Measurements from ENCODE around the gene SLC16A8. TPM values are rescaled to one million over a fixed set of nuclear protein-coding genes. Genes with fewer than 3 reads are reported as not detected.

Gene SLC16A8
- total RNA-seq, 1 donor from 2014 or later, result 0.26 TPM

DNA sequence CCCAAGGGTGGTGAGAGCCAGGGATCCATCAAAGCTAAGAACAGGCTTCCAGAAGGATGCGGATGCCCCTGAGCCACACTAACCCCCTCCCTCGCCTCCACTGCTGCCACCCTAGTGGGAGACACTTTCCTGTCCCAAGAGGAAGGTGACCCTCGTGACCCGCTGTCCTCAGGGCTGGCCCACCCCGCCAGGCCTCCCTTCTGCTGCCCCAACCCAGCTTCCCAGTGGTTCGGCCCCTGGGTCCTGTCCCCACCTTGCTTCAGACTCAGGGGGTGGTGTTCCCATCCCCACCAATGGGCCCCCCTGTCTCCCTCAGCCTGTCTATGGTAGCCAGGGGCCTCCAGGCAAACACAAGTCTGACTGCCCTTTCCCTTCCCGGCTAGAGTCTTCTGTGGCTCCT, 33.3 kb downstream of the SLC16A8 start:
- TF ChIP-seq, protein P1, sequence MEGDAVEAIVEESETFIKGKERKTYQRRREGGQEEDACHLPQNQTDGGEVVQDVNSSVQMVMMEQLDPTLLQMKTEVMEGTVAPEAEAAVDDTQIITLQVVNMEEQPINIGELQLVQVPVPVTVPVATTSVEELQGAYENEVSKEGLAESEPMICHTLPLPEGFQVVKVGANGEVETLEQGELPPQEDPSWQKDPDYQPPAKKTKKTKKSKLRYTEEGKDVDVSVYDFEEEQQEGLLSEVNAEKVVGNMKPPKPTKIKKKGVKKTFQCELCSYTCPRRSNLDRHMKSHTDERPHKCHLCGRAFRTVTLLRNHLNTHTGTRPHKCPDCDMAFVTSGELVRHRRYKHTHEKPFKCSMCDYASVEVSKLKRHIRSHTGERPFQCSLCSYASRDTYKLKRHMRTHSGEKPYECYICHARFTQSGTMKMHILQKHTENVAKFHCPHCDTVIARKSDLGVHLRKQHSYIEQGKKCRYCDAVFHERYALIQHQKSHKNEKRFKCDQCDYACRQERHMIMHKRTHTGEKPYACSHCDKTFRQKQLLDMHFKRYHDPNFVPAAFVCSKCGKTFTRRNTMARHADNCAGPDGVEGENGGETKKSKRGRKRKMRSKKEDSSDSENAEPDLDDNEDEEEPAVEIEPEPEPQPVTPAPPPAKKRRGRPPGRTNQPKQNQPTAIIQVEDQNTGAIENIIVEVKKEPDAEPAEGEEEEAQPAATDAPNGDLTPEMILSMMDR (conservative IDR thresholded peaks at IDR 0.05), result no peak
- no peaks in the 10 kb centered on the region for H3K36me3 Mint-ChIP-seq (ENCODE audit: low read depth)
- H3K27ac Mint-ChIP-seq (ENCODE audit: unreplicated experiment), result peak overlapping the region; percentile 73
- H3K9me3 Mint-ChIP-seq, result no peaks in the 10 kb centered on the region
- no peaks in the 10 kb centered on the region for H3K27me3 Mint-ChIP-seq (ENCODE audit: low read depth)
- H3K4me1 Mint-ChIP-seq, result peaks cover 57% of the 10 kb centered on the region
- H3K4me3 Mint-ChIP-seq, result peak overlapping the region; percentile 55
- DNase-seq (ENCODE audit: low read depth, low spot score), result no peak

DNA sequence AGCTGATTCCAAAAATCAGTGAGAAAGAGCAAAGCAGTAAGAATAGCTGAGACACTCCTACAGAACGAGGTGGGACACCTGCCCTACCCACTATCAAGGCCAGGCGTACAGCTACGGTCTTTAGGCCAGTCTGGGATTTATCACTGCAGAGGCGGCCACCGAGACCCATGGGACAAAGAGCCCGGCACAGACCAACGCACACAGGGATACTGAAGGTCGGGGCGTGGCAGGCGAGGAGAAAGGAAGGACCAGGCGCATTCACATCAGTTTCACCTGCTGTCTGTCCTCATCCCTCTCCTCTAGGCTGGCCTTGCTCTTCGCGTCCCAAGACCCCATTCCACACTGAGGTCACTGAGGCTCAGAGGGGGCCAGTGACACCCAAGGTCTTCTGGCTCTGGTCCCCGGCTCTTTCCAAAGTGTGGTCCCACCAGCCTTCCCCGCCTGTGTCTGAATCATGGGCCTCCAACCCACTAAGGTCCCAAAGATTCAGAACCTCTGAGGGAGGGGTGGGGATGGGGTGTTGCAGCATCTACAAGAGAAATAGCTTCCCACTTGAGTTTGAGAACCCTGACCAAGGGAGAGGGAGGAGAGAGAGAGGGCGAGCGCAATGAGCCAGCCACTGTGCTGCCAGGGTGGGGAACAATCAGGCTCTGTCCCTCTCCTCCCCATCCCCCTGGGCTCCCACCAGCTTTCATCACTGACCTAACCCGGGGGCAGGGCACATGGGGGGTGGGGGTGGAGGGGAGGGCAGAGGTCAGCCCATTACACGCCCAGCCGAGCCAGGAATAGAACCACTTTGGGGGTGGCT, 34.0 kb downstream of the SLC16A8 start:
- Mint-ChIP-seq H3K9me3 (no peaks in the 10 kb centered on the region), H3K4me3 (peak overlapping the region; percentile 55), H3K36me3 (ENCODE audit: low read depth) (no peaks in the 10 kb centered on the region), H3K27ac (ENCODE audit: unreplicated experiment) (peak overlapping the region; percentile 86), H3K27me3 (ENCODE audit: low read depth) (no peaks in the 10 kb centered on the region), H3K4me1 (peaks cover 60% of the 10 kb centered on the region)
- DNase-seq (ENCODE audit: low read depth, low spot score), result peak; percentile 43
- TF ChIP-seq, protein P1 (conservative IDR thresholded peaks at IDR 0.05), result no peak

DNA sequence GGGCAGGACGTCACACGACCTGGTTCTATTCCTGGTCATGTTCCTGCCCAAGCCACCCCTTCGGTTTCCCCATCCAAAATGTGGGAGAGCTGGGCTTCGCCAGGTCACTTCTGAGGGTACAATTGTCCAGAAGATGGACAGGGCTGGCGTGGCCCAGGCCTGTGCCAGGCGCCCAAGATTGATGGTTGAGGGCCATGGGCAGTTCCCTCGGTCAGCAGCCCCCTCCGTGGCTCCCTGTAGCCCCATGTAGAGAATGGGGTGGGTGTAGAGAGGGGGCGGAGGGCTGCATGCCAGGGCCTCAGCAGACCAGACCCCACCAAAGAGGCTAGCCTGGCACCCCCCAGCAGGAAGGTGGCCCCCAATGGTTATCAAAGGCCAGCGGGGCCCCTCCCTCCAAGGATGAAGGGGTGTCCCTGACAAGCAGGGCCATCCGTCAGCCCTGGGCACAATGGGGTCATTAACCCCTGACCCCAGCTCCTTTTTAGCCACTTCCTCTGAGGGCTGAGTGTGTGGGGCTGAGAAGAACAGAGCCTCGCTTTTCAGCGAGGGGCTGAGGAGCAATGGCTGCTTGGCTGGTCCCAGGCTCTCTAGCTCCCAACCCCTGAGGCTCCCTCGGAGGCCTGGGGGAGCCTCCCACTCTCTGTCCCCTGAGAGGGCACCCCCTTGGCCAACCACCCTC, 37.8 kb downstream of the SLC16A8 start:
- TF ChIP-seq, protein P1 (conservative IDR thresholded peaks at IDR 0.05), result no peak
- peak overlapping the region; percentile 98 for H3K27ac Mint-ChIP-seq (ENCODE audit: unreplicated experiment)
- H3K4me1 Mint-ChIP-seq, result peaks cover 69% of the 10 kb centered on the region
- H3K4me3 Mint-ChIP-seq, result peak overlapping the region; percentile 72
- no peaks in the 10 kb centered on the region for H3K36me3 Mint-ChIP-seq (ENCODE audit: low read depth)
- H3K9me3 Mint-ChIP-seq, result no peaks in the 10 kb centered on the region
- DNase-seq (ENCODE audit: low read depth, low spot score), result peak; percentile 56
- H3K27me3 Mint-ChIP-seq (ENCODE audit: low read depth), result no peaks in the 10 kb centered on the region

DNA sequence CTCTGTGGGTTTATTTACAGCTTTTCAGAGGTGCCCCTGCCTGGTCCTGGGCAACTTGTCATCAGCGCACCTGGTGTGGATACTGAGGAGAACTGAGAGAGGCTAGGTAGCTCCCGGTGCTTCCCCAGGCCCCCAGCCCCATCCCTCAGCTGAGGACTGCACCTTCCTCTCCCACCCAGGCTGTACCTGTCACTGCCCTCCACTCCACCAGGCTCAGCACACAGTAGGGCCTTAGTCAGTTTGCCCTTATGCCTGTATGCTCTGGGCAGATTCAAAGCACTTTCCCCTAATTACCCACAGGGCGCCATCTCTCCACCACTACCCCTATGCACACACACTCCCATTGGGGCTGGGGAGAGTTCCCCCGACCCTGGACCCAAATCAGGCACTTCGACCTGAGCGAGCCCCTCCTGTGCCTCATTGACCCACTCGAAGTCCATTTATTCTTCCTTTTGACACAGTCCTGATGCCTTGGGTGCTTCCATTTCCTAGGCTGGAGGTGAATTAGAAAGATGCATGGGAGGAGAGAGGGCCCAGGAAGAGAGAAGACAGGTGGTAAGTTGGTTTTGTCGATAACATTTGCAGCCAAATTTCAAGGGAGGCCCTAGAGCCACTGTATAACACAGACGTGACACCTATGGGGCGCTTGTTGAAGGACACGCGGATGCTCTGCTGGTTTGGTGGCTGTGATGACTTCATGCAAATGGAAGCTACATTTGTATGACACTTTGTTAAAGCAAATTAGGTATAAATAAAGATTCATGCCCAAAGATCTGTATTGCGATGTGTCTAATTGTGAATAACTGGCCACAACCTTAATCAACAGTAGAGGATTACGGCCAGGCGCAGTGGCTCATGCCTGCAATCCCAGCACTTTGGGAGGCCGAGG, 40.6 kb downstream of the SLC16A8 start:
- H3K9me3 Mint-ChIP-seq, result no peaks in the 10 kb centered on the region
- DNase-seq (ENCODE audit: low read depth, low spot score), result no peak
- H3K4me1 Mint-ChIP-seq, result peaks cover 70% of the 10 kb centered on the region
- no peaks in the 10 kb centered on the region for H3K27me3 Mint-ChIP-seq (ENCODE audit: low read depth)
- TF ChIP-seq, protein P1 (conservative IDR thresholded peaks at IDR 0.05), result no peak
- H3K36me3 Mint-ChIP-seq (ENCODE audit: low read depth), result no peaks in the 10 kb centered on the region
- peak overlapping the region; percentile 5 for H3K27ac Mint-ChIP-seq (ENCODE audit: unreplicated experiment)
- H3K4me3 Mint-ChIP-seq, result peak overlapping the region; percentile 29

DNA sequence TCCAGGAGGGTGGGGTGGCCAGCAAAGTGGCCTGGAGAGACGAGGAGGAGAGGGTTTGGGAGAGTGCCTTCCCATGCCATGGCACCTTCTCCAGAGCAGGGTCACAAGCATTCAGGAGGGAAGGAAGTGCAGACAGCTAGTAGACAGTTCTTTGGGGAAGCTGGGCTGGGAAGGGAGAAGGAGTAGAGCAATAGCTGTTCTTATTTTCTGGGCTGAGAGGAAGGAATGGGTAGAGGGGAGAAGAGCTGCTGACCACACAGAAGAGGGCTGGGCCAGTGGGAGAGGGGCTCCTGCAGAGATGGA, 41.5 kb downstream of the SLC16A8 start:
- Mint-ChIP-seq H3K4me3 (peak overlapping the region; percentile 19), H3K27me3 (ENCODE audit: low read depth) (no peaks in the 10 kb centered on the region), H3K9me3 (no peaks in the 10 kb centered on the region), H3K4me1 (peaks cover 73% of the 10 kb centered on the region), H3K27ac (ENCODE audit: unreplicated experiment) (peak overlapping the region; percentile 13), H3K36me3 (ENCODE audit: low read depth) (no peaks in the 10 kb centered on the region)
- TF ChIP-seq, protein P1 (conservative IDR thresholded peaks at IDR 0.05), result no peak
- DNase-seq (ENCODE audit: low read depth, low spot score), result no peak

Data from neural crest cell (in vitro differentiated cells).